GM18909 (cell line): ENCODE measurements around the gene KLK3.
"Not testable (repeated sequence)": the region's sequence is repeated elsewhere in the genome, so short reads cannot be mapped to it uniquely, and the experiment has no call there.

Source experiments
- ATAC-seq: cut with Tn5 transposase; IDR thresholded peaks from one replicate; pipeline ENCODE4 v1.9.1; 2021; ENCODE audit warnings: mild to moderate bottlenecking; ENCODE audit not compliant: unreplicated experiment, poor library complexity

KLK3 gene

GRCh38 chr19:50854636-50855410 is at the start of gene KLK3:
KLK3 (plus strand) TSS chr19:50854915; CDS start chr19:50854956, 41 bp downstream.
- no peak for ATAC-seq

- no peak for ATAC-seq
Observed at GRCh38 chr19:50808856-50809255, 45.9 kb upstream of the KLK3 start.

DNA sequence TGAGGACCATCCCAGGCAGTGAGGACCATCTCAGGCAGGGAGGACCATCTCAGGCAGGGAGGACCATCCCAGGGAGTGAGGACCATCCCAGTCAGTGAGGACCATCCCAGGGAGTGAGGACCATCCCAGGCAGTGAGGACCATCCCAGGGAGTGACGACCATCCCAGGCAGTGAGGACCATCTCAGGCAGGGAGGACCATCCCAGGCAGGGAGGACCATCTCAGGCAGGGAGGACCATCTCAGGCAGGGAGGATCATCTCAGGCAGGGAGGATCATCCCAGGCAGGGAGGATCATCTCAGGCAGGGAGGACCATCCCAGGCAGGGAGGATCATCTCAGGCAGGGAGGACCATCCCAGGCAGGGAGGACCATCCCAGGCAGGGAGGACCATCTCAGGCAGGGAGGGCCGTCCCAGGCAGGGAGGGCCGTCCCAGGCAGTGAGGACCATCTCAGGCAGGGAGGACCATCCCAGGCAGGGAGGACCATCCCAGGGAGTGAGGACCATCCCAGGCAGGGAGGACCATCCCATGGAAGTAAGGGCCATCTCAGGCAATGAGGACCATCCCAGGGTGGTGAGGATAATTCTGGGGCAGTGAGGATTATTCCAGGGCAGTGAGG is 43.0 kb upstream of the KLK3 start:
- ATAC-seq = not testable (repeated sequence)

DNA sequence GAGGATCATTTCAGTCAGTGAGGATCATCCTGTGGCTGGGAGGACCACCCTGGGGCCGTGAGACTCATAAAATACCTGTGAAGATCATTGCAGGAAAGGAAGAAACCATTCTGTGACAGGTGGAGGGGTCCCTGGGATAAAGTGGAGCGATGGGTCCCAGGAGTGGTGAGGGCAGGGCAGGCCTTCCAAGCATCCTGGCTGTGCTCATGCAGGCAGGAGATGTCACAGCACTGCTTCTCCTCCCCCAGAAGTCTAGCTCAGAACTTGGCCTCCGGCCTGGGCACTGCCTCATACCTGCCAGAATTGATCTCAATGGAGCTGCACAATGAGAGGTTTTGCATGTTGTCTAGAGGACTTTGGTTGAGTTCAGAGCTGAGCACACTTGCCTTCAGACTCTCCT is 42.2 kb upstream of the KLK3 start:
- ATAC-seq = no peak

DNA sequence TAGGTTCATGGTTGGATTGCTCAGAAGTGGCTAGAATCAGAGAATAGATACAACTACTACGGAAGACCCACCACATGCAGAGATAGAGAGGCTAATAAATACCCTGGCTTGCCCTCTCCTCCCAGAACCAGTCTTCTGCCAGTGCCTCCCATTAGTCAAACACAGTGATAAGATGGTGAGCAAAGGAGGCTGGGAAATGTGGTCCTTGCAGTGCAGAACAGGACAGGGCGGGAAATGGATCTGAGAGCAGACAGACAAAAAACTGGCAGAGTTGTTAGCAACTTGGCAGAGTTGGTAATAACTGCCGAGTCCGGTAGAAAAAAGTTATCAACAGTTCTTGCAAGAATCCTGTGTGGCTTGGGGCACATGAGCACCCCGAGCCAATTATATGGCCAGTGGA is 39.8 kb upstream of the KLK3 start:
- no peak for ATAC-seq

DNA sequence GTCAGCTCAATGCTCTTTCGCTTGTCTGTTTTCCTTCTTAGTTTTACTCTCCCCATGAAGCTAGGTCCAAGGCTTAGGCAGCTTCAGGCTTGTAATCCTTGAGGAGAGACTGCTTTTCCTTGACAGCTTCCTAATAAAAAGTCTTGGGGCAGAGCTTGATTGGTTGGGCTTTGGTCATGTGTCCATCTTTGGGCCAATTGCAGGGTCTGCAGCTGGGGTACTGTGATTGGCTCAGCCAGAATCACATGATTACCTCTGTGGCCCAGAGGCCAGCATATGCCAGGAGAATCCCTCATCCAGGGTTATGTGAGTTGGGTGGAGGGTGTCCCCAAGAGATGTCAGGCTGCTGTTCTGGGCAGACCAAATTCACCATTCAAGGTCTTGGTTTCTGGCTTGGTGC is 39.3 kb upstream of the KLK3 start:
- no peak for ATAC-seq

DNA sequence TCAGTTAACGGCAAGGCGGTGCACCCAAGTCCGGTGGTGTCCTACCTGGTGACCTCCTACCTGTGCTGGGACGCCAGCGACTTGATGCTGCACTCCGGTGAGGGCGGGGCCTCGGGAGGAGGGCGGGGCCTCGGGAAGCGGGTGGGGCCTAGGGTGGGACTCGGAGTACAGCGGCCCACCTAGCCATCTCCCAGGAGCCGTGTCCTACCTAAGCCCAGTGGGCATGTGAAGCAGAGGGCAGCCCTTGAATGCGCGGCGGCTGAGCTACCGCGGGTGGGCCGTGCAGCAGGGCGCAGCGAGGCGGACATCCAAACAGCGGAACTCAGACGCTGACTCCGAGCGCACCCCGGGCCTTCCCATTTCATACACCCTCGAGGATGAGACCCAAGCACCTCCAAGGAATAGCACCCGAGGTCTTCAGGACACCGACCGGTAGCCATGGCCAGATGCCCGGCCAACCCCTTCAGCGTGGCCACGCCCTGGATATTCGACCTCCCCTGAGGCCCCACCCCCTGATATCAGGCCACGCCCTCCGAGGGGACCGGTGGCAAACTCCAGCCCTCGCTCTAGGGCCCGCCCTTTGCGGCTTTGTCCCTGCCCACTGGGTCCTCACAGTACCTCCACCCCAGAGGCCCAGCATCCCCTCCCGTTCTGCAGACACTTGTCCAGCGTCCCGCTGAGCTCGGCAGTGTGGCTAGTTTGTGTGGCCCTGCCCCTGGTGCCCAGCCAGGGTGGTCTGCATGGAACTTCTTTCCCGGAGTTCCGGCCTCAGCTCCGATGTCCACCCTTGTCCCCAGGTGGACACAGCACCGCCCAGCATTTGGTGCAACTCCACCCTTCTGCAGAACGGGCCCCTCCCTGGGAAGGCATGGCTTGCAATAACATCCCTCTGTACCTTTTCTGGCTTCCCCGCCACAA is 36.5 kb upstream of the KLK3 start:
- ATAC-seq = peak; percentile 69

DNA sequence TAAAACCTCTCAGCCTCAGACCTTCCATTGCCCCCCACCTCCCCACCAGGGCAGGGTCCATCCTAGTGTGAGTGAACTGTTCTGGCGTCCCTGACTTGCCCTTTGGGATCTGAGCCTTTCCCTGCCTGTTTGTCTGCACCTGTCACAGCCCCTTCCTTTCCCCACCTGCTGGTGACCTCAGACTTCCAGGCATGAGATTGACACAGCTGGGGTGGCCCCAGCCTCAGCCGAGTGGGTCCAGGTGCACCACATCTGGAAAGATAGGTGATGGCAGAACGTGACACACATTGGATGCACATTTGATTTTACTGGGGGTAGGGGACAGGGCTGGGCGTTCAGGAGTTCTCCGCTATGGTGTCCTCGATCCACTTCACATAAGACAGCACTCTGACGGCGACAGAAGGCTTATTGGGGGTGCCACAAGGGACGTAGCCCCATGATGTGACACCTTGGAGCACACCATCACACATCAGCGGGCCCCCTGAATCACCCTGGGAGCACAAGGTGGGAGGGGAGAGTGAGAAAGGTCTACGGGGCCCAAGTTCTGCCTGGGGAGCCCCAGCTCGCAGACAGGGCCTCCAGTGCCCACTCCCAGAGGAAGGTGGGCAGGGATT is 35.7 kb upstream of the KLK3 start:
- no peak for ATAC-seq

GRCh38 chr19:50819636-50820035 is 35.1 kb upstream of the KLK3 start:
- ATAC-seq = no peak

DNA sequence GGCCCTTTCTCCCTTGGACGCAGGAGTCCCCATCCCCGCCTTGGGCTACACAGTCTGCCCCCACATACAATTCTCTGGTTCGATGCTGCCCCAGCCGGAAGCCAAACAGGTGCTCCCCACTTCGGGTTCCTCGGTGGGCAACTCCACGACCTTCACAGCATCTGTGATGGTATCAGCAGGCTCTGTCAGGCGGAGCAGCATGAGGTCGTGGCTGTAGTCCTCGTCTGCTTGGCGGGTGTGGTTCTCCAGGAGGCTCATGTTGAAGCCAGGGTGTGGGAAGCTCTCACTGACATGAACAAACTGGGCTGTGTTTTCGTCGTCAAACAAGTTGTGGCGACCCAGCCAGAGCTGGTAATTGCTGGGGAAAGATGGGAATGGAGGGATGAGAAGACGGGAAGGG is 34.6 kb upstream of the KLK3 start:
- ATAC-seq = no peak

DNA sequence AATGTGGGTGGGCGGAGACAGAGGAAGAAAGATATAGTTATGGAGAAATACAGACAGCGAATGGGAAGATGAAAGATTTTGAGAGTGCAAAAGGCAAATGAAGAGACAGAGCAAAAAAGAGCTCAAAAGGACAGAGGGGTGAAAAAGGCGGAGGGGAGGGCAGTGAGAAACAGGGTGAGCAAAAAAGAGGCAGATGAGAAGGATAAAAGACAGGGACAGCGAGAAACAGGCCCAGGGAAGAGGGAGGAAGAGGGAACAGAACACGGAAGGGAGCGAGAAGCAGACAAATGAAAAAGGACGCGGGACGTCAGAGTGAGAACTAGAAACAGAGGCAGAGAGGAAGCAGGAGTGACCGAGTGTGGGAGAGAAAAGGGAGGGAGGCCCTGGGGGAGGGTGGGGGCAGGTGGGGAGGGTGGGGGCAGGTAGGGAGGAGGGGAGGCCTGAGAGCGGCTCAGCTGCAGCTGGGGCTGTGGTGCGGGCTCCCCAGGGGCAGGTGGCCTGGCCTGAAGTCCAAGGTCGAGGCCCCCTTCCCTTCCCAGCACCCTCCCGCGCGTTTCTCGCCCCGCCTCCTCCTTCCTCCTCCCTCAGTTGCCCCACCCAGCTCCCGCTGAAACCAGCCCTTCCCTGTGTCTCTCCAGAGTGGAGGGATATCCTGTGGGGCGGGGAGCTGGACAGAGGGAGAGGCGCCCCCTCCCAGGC is 34.0 kb upstream of the KLK3 start:
- ATAC-seq = no peak

GRCh38 chr19:50821248-50821612 is 33.5 kb upstream of the KLK3 start:
- no peak for ATAC-seq

- ATAC-seq = no peak
Observed at GRCh38 chr19:50821622-50822021, 33.1 kb upstream of the KLK3 start.

DNA sequence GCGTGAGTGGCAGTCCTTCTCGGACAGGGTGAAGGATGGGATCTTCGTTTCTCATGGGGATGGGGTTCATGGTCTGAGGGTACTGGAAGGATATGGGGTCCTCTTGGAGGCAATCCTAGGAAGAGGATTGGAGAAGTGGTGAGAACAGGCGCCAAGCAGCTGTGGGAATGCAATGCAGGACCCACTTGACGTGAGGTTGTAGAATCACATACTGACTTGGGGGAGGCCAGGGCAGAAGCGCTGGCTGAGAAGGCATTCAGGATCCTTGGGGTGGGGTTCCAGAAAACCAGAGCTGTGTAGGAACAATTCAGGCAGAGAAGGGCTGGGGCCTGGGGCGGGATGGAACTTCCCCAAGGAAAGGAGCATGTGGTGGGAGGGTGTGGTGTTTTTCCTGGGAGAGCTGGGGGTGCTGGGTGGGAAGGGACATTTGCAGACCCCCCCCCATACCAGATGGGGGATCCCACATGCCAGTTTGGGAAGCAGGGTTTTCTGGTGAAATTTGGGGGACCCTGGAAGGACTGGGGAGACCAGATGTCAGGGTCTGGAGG is 32.0 kb upstream of the KLK3 start:
- ATAC-seq = no peak

GRCh38 chr19:50823389-50824042 is 31.2 kb upstream of the KLK3 start, which contains the start of gene KLK1:
KLK1 (minus strand) TSS chr19:50823787; CDS start chr19:50823748, 39 bp downstream.
- ATAC-seq = no peak

- no peak for ATAC-seq
Observed at GRCh38 chr19:50826492-50827240, 28.0 kb upstream of the KLK3 start.

DNA sequence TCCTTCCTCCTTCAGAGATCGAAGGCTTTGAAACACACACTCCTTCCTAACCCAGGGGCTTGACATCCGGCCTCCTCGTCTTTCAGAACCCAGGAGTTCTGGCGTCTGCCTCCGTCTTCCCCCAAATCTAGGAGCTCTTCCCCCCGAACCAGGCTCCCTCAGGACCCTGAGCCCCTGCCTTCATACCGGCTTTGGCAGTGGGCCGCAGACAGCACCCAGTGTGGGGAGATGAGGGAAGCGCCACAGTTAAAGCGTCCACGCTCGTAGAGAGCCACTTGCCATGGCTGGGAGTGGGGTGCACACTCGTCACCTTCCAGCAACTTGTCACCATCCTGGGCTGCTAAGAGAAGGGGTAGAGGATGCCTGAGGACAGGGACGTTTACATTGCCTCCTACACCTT is 27.2 kb upstream of the KLK3 start:
- no peak for ATAC-seq

DNA sequence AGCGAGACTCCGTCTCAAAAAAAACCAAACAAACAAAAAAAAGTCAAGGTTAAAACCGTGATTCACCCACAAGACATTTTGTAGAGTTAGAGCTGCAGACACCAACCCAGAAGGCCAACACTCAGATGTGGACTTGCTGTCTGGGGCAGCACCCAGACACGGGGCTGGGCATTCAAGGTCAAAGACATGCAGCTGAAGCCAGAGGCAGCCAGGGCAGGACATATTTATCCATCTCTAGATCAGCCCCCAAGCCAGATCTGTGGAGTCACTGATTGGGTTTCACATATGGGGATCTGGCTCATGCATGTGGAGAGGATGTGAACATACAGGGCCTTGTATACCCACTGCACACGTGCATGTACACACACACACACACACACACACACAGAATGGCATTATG is 24.9 kb upstream of the KLK3 start:
- ATAC-seq = no peak
